Gastrocnemius medialis (tissue), 4 donors: Measurements from ENCODE around the gene SEMA3A.

Experiments
- POLR2A ChIP-seq, 2 donors: fragments of 450-650 bp; IDR thresholded peaks; one replicate each; pipeline ENCODE4 v1.6.1; 2017; ENCODE audit warnings: antibody characterized with exemption in 2 of 2, mild to moderate bottlenecking in 2 of 2, moderate library complexity in 2 of 2
- TF ChIP-seq, protein P1 (sequence below), 5 experiments: fragments of 450-650 bp in 3 of 5; fragments of 200-600 bp in 2 of 5; sonication (generic) in 2 of 5; IDR thresholded peaks in 4 of 5; conservative IDR thresholded peaks in 1 of 5; 1 replicate in 4 of 5; 2 replicates in 1 of 5; pipeline ENCODE4 v1.5.1; 2016 to 2019; ENCODE audit warnings: antibody characterized with exemption in 5 of 5, mild to moderate bottlenecking in 3 of 5, moderate library complexity in 3 of 5

DNA sequence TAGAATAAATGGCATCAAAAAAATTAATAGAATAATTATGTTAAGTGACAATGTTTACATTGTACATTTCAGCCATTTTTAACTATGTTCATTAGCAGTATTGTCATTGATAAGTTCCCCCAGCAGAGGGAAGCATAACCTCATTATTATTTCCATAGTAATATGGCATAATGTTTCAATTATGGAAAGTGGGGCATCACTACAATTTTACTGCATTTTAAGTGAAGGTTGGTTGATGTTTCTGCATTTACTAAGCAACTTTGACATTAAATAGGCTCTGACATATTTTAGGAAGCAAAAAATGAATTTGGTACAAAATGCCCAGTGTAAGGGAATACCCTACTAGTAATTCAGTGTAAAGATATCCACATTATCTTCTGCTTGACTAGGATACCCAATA is 218.3 kb downstream of the SEMA3A start:
- TF ChIP-seq, protein P1, sequence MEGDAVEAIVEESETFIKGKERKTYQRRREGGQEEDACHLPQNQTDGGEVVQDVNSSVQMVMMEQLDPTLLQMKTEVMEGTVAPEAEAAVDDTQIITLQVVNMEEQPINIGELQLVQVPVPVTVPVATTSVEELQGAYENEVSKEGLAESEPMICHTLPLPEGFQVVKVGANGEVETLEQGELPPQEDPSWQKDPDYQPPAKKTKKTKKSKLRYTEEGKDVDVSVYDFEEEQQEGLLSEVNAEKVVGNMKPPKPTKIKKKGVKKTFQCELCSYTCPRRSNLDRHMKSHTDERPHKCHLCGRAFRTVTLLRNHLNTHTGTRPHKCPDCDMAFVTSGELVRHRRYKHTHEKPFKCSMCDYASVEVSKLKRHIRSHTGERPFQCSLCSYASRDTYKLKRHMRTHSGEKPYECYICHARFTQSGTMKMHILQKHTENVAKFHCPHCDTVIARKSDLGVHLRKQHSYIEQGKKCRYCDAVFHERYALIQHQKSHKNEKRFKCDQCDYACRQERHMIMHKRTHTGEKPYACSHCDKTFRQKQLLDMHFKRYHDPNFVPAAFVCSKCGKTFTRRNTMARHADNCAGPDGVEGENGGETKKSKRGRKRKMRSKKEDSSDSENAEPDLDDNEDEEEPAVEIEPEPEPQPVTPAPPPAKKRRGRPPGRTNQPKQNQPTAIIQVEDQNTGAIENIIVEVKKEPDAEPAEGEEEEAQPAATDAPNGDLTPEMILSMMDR (IDR thresholded peaks at IDR 0.05 in 4 of 5, conservative IDR thresholded peaks at IDR 0.05 in 1 of 5) = peak; percentile 19 to 52 (median 45)
- no peak for TF ChIP-seq POLR2A (IDR thresholded peaks at IDR 0.05)
